GM13976 (cell line): Measurements from ENCODE around the gene GLS2.
"Not testable (repeated sequence)": the region's sequence is repeated elsewhere in the genome, so short reads cannot be mapped to it uniquely, and the experiment has no call there.

Experiments
- DNase-seq: peaks from one replicate; pipeline ENCODE4 v3.0.0; 2012; ENCODE audit warnings: low spot score
- CTCF ChIP-seq: IDR thresholded peaks from 2 replicates; pipeline ENCODE4 v1.5.1; 2012; ENCODE audit warnings: borderline replicate concordance, mild to moderate bottlenecking; ENCODE audit not compliant: insufficient read depth; ENCODE audit errors: extremely low read depth, missing control alignments, control extremely low read depth
- in situ Hi-C: fragments of 300-500 bp; cut with MboI; formaldehyde crosslinking; loops from one replicate; pipeline ENCODE4 v1.12.0; 2022; ENCODE audit warnings: low sequenced_read_pairs, mixed read lengths, inconsistent platforms; ENCODE audit not compliant: unreplicated experiment

The GLS2 gene

DNA sequence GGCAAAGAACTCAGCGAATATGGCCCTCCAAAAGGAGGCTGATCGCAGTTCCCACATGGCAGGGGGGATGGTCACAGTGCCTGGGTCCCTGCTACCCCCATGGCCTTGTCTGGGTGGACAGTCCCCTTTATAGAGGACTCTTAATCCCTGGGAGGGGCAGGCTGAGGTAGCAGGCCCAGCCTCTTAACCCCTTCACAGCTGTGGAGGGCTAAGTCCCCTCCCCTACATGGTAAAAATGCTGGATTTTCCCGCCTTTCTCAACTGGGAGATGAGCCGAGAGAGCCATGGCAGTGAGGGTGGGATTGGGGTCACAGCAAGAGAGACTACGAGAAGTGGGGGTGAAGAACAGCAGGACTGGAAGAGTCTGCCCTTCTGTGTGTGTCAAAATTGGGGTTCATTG, 33.4 kb downstream of the GLS2 start, which contains the start of gene MIP:
Gene MIP, minus strand, starts transcription at position 101 of the 400 bp plus-strand sequence. Its CDS starts 44 bp downstream, at position 57.
- in situ Hi-C loops: loop anchor here (25.0 kb wide), 1 partner anchor 242 kb away; the partner anchor contains the start of genes NABP2 and RNF41
- TF ChIP-seq CTCF: no peak

DNA sequence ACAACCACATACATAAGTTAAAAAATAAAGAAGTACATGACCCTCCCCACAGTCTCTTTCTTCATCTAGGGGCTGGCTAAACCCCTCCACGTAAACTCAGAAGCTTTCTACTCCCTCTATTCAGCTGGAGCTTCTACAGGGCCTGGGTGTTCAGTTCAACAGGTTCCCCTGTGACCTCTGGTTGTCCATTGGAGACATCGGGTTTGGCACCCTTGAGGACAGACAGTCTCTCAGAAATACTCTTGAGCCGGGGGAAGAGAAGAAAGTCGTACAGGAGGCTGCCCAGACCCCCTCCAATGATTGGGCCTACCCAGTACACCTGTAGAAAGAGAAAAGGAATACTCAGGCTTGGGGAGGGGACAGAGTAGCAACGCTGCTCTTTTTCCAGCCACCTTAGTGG, 36.8 kb downstream of the GLS2 start:
- no peak for TF ChIP-seq CTCF
- in situ Hi-C loops: loop anchor here (25.0 kb wide), 1 partner anchor 239 kb away; the partner anchor contains the start of genes NABP2 and RNF41

More for the DNA sequence above, 33.4 kb downstream of the GLS2 start, which contains the start of gene MIP:
- no peak for DNase-seq

GRCh38 chr12:56450241-56450640, 37.7 kb downstream of the GLS2 start:
- DNase-seq: no peak
- no peak for TF ChIP-seq CTCF
- in situ Hi-C loops: loop anchor here (25.0 kb wide), 1 partner anchor 238 kb away; the partner anchor contains the start of genes NABP2 and RNF41

More for the DNA sequence above, 36.8 kb downstream of the GLS2 start:
- DNase-seq: no peak

GRCh38 chr12:56449622-56449984, 38.4 kb downstream of the GLS2 start:
- in situ Hi-C loops: no loop called here
- TF ChIP-seq CTCF: no peak
- no peak for DNase-seq

- in situ Hi-C loops: no loop called here
- DNase-seq: peak; percentile 96
- TF ChIP-seq CTCF: no peak
Observed at GRCh38 chr12:56448860-56449621, 38.9 kb downstream of the GLS2 start, which contains the start of gene TIMELESS. TIMELESS (minus strand) TSS chr12:56449426; CDS start chr12:56434170, 15,256 bp downstream.

GRCh38 chr12:56443208-56443607, 44.8 kb downstream of the GLS2 start:
- DNase-seq, in situ Hi-C loops: not testable (repeated sequence)
